NCI-H460 (cell line): ENCODE measurements around the gene SLCO4C1. TPM values are rescaled to one million over a fixed set of nuclear protein-coding genes. Genes with fewer than 3 reads are reported as not detected.
"Not testable (repeated sequence)": the region's sequence is repeated elsewhere in the genome, so short reads cannot be mapped to it uniquely, and the experiment has no call there.

Source experiments
- DNase-seq: peaks from one replicate; pipeline ENCODE4 v3.0.0-alpha.2; 2016; ENCODE audit warnings: low read depth; ENCODE audit errors: extremely low read depth
- polyA plus RNA-seq: library from polyadenylated mRNA; depleted of rRNA; stranded (reverse); fragments of >200 nt; gene quantifications from 2 replicates; pipeline ENCODE4 v1.2.3, GENCODE V29; 2014; cell fraction: nucleus; rRNA removed
- total RNA-seq: library from RNA; depleted of rRNA; stranded (reverse); fragments of >200 nt; shearing (Covaris generic); gene quantifications from 2 replicates; pipeline ENCODE4 v1.2.3, GENCODE V29; 2014; rRNA removed

The SLCO4C1 gene, protein sequence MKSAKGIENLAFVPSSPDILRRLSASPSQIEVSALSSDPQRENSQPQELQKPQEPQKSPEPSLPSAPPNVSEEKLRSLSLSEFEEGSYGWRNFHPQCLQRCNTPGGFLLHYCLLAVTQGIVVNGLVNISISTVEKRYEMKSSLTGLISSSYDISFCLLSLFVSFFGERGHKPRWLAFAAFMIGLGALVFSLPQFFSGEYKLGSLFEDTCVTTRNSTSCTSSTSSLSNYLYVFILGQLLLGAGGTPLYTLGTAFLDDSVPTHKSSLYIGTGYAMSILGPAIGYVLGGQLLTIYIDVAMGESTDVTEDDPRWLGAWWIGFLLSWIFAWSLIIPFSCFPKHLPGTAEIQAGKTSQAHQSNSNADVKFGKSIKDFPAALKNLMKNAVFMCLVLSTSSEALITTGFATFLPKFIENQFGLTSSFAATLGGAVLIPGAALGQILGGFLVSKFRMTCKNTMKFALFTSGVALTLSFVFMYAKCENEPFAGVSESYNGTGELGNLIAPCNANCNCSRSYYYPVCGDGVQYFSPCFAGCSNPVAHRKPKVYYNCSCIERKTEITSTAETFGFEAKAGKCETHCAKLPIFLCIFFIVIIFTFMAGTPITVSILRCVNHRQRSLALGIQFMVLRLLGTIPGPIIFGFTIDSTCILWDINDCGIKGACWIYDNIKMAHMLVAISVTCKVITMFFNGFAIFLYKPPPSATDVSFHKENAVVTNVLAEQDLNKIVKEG
- total RNA-seq = 0.03 and 0.05 TPM in 2 replicates
- polyA plus RNA-seq = 0.07 TPM in 1 of 2 replicates, not detected in the other

DNA sequence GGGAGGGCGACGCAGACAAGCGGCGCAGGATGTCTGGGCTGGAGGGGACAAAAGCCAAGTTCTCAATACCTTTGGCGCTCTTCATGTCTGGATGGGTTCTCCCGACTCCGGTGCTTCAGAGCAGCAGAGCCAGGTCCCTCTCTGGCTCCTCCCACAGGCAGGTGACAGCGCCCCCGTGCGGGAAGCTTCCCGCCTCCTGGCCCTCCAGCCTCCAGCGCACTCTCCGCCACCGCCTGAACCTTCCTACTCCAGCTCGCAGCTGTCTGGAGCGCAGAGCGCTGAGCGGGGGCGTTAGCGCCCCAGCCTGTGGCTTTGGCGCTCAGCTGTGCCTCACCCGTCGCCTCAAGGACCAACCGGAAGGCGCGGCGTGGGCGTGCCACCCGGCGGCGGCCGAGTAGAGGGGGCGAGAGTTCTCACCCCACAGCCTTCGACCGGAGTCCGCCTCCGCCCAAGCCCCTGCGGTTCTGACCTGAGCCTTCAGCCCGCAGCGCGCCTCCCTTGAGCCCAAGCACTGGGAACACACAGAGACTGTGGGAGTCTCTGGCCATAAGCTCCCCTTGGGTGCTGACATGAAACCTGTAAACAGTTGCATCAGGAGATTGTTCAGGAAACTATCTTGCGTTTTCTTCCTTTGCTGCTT lies at the start of gene SLCO4C1:
Gene SLCO4C1 (minus strand): TSS at position 107 of the 640 bp plus-strand sequence. CDS start 22 bp downstream, at position 85.
- DNase-seq = peak; percentile 67

DNA sequence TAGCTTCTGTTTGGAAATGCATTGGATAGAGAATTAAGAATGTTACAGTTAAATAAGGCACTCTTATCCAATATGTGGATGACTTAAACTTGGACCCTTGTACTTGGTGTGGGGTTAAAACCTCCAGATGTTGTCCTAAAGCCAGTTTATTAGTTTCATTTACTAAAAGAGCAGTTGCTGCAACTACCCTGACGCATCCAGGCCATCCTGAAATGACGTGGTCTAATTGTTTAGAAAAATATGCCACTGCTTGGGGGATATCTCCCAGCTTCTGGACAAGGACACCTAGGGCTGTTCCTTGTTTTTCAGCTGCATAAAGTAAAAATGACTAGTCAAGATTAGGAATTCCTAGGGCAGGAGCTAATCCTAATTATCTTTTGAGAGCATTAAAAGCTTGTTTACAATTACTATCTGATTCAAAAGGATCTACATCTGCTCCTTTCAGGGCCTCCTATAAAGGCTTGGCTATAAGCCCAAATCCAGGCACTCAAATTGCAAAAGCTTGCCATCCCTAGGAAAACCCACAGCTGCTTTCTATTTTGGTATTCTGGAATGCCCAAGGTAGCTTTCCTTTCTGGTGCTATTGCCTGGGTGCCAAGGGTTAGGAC lies 45.7 kb upstream of the SLCO4C1 start:
- no peak for DNase-seq

DNA sequence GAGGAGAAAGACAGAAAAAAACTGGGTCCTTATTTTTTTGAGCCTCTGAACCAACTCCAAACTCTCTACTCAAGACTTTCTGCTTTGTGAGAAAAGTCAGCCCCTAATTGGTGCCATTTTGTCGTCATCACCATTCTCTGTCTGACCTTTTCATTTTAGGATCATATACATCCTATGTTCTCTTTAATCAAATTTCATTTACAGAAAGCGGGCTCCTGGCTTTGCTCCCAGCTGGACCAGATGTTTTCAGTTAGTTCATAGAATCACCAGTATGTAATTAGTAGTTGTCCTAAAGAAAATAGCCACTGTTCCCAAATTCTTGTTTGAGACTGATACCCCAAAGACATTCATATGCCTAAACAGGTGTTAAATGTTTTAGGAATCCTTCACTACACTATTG lies 28.6 kb upstream of the SLCO4C1 start:
- DNase-seq = no peak

DNA sequence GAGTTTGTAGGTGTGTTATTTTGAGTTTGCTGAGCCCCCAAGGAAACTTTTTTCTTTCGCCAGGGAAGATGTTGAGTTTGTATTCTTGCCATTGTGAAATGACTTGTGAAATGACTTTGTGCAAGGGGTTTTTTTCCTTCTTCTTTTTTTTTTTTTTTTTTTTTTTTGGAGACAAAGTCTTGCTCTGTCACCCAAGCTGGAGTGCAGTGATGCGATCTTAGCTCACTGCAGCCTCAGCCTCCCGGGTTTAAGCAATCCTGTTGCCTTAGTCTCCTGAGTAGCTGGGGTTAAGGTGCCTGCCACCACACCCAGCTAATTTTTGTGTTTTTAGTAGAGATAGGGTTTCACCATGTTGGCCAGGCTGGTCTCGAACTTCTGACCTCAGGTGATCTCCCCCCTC lies 22.7 kb upstream of the SLCO4C1 start:
- DNase-seq = not testable (repeated sequence)

DNA sequence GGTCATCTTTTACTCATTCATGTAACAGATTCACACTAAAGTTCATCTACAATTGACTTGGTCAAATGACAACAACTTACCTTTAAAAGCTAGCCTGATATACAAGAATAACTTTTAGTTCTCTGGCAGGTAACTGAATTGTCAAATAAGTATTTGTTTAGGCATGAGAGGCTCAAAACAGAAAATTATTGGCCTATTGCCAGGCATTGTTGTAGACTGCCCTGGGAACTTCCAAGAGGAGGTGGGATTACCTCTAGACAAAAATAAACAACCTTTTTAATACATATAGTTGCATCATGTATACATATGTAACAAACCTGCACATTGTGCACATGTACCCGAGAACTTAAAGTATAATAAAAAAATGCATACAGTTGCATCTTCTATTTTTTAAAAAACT lies 18.2 kb upstream of the SLCO4C1 start:
- DNase-seq = no peak

DNA sequence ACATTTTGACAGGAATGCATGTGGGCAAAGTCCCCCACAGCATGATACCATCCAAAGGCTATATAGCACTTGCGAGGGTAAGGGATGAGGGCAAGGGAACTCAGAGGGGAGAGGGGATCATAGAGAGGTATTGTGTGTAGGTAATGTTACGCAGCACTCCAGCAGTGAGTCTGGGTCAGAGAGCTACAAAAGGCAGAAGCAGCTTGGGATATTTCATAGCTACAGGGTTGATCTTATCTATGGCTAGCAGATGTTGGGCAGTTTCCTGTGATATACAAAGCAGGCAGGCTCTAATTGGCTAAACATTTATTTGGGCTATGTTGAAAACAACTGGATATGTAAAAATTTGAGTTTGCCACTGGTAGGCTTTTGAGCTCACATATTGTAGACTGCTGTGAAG lies 17.8 kb upstream of the SLCO4C1 start:
- DNase-seq = no peak

DNA sequence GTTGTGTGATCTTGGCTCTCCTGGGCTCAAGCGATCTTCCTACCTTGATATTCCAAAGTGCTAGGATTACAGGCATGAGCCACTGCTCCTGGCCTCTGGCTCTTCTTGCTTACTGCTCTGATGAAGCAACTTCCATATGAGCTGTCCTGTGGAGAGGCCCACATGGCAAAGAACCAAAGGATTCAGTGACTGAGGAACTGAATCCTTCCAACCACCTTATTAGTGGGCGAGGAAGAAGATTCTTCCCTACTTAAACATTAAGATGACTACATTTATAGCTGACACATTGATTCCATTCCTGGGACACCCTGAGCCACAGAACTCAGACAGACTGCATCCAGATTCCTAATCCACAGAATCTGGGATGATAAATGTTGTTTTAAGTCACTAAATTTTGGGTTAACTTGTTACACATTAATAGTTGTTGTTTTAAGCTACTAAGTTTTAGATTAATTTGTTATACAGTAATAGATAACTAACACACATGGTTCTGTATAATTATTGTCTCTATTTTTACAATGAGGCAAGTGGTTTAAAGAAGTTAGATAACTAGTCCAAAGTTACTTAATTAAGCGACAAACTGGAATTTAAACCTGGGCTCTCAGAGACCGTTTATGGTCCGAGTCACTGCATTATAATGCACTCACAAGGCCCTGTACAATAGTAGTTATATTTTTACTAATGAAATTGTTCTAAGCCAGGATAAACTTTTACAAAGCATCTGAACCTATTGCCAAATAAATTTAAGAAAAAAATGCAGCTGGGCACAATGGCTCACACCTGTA lies 16.7 kb upstream of the SLCO4C1 start:
- no peak for DNase-seq

DNA sequence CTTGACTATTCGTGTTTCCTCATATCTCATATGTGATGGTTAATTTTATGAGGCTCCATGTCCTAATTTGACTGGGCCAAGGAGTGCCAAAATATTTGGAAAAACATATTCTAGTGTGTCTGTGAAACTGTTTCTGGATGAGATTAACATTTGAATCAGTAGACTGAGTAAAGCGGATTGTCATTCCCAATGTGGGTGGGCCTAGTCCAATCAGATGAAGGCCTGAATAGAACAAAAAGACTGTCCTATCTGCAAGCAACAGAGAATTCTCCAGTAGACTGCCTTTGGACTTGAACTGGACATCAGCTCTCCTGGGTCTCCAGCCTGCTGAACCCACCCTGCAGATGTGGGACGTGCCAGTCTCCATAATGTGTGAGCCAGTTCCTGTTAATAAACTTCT lies 13.5 kb upstream of the SLCO4C1 start:
- no peak for DNase-seq

DNA sequence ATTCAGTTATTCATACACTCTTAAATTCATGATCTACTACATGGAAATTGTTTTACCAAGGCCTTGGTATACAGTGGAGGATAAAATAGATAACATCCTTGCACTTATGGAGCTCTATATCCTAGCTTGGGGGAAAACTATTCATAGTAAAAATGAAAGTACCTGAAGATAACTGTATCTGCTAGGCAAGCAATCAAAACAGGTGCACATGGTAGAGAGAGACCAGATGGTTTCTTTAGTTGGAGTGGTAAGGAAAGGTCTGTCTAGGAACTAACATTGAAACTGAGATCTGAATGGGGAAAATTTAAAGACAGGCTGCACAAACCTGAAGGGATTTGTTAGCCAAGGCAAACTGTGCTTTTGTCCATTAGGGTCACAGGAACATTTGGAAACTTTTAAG lies 11.1 kb upstream of the SLCO4C1 start:
- no peak for DNase-seq

DNA sequence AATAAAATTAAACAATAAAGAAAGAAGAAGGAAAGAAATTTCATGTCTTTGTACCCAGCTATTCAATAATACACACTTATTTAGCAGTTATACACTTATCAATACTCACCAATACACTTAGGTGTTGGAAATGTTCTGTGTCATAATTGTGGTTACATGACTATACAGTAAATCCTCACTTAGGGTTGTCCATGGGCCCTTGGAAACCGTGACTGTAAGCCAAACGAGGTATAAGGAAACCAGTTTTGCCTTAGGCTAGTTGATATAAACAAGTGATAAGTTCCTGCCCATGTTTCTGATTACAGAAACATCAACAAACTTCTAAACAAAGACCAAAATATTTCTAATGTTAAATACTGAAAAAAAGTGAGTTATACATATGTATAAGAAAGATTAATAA lies 10.0 kb upstream of the SLCO4C1 start:
- DNase-seq = no peak

DNA sequence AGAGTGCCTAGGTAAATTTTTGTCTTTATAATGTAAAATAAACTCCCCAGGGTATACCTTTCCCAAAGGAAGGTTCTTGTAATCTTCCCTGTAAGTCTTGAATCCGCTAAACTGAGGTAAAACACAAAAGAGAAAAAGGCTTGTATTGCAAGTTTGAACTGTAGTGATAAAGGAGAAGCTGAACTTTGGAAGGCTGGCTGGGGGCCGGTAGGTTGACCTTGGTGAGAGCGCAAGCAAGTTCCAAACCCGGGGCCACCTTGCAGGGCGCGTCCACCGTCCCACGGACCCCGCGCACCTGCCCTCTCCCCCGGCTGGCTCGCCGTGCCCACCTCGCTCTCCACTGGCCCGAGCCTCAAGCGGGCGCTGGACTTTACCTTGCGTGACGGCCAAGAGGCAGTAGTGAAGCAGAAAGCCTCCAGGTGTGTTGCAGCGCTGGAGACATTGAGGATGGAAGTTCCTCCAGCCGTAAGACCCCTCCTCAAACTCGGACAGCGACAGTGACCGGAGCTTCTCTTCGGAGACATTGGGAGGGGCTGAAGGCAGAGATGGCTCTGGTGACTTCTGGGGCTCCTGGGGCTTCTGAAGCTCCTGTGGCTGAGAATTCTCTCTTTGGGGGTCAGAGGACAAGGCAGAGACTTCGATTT lies 428 bp downstream of the SLCO4C1 start:
- DNase-seq = no peak

DNA sequence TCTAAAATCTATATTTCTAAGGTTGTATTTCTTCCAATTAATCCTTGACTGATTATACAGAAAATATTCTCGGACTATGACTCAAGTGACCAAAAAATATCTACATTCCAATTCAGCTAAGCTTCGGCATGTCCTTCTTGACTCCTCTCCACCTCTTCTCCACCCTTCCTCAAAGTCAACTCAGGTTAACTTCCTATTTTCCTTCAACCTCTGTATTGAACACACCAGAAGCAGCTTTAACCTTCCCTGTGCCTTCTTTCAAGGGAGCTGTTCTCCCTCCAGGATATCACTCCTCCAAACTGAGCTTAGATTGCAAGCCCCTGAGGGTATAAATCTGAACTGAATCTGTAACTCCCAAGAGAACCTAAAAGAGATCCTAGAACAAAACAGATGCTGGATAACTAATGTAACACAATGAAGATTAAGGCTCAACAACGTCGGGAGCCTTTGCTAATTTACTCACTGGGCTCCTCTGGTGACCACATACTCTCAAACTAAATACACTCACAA lies 1.1 kb downstream of the SLCO4C1 start:
- no peak for DNase-seq

DNA sequence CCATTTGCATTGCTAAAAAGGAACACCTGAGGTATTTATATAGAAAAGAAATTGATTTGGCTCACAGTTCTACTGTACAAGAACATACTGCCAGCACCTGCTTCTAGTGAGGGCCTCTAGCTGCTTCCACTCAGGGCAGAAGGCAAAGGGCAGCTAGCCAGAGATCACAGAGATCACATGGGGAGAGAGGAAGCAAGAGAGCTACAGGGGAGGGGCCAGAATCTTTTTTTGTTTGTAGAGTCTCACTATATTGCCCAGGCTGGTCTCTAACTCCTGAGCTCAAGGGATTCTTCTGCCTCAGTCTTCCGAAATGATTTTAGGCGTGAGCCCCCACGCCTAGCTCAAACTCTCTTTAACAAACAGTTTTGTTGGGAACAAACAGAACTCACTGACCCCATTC lies 6.1 kb downstream of the SLCO4C1 start:
- DNase-seq = no peak

DNA sequence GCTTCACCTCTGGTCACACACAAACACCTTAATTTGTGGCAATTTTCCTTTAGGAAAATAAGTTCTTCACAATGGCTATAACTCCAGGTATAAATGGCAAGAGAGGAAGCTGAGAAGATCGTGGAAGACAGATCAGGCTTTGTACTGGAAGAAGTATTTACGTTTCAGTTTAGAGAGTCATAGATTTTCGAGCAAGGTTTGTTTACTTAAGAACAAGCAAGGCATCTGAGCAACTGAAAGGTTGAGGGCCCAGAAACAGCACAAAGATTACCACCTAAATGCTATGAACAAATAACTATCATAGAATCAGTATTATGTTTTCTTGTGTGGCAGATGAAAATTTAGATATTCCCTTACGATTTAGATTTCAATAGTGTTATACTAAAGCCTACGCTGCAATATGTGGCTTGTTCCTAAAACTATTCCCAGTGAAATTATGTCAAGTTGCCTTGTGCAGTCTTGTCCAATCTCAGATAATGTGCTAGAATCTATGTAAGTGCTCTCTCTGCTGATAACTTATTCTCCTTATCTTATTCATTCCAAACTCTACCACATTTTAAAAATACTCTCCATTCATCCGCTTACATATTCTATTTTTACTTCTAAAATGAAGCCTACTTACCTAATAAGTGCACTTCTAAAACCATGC lies 6.7 kb downstream of the SLCO4C1 start:
- DNase-seq = no peak

DNA sequence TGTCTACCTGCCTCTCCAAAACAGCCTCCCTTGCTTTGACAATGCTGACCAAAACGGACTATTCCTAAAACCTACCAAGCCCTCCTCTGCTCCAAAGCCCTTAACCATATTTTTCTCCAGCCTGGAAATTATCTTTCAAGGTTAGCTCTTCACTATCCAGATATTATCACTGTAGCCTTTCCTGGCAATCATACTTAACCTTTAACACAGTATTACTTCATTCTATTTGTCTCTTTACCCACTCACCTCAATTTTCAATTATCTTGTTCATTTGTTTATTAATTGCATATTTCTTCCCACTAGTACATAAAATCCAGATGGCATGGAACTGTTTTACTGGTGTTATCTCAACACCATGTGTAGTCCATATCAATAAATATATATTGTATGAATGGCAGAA lies 7.5 kb downstream of the SLCO4C1 start:
- DNase-seq = no peak

DNA sequence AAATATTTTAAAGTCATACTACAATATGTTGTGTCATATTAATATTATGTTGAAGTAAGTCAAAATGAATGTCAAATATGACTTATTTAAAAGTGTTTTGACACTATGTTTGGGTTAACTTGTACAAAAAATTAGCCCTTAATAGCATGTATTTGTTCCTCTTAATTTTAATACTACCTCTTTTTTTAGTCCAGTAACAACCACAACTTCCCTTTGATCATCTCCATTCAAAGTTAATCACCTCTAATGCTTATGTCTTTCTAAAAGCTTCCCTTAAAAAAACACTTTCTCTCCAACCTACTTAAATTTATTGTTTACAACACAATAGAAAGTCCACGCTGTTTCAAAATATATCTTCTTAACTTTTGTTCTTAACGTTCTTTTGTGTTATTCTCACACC lies 9.6 kb downstream of the SLCO4C1 start:
- DNase-seq = no peak

DNA sequence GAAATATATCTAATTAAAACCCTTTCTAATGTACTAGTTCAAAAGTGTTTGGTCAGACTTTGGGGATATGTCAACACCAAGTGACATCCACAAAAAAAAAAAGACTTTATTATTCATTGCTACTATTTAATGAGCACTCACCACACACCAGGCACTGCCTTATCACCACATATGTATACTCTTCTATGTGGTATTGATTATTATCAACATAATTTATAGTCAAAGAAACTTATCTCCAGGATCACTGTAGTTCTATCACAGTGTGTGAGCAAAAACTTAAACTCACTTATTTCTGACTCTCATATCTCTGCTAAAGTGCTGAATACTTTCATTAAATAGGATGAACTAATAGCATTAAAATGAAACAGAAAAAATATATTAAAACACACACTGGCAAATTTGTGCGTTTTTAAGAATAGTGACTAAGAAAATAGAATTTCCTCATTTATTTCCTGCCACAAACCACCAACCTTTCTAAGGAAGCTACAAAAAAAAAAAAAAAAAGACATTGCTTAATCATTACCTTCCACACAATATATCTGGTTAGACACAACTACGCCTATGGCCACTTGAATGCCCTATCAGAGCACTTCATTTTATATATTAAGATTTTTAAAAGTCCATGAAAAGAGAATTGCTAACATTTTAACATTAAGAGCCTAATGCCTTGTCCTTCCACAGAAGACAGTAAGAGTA lies 12.8 kb downstream of the SLCO4C1 start:
- no peak for DNase-seq

DNA sequence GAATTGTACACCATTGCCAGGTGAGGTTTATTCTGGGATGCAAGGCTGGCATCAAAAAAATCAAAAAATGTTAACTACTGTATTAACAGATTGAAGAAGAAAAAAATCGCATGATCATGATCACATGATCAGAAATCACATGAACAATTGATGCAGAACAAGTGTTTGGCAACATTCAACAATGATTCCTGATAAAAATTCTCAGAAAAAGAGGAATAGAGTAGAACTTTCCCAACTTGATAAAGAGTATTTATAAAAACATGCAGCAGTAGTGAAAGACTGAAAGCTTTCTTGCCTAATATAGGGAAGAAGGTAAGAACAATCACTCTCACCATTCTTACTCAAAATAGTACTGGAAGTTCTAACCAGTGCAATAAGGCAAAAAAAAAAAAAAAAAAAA lies 16.4 kb downstream of the SLCO4C1 start:
- no peak for DNase-seq
